Endothelial cell of umbilical vein (primary cell): ENCODE data around the gene CGAS.

Experiments used
- GATA2 ChIP-seq: IDR thresholded peaks from 2 replicates; pipeline ENCODE4 v1.7.0; 2011; ENCODE audit warnings: low read depth, mild to moderate bottlenecking, moderate library complexity, mixed read lengths, low read length; ENCODE audit not compliant: insufficient read length, insufficient read depth
- JUN ChIP-seq: IDR thresholded peaks from 2 replicates; pipeline ENCODE4 v1.6.1; 2011; ENCODE audit warnings: borderline replicate concordance, low read depth; ENCODE audit not compliant: insufficient read length, insufficient read depth
- MYC ChIP-seq: IDR thresholded peaks from one replicate; pipeline ENCODE4 v1.6.1; 2011; ENCODE audit warnings: mild to moderate bottlenecking, low read depth, low read length
- POLR2A ChIP-seq: IDR thresholded peaks from 2 replicates; pipeline ENCODE4 v1.6.1; 2012; ENCODE audit warnings: low read depth, mild to moderate bottlenecking, control low read depth, low read length
- POLR2AphosphoS5 ChIP-seq: IDR thresholded peaks from 2 replicates; pipeline ENCODE4 v1.6.1; 2012; ENCODE audit warnings: low read depth, mild to moderate bottlenecking, control low read depth, low read length, moderate library complexity; ENCODE audit not compliant: insufficient read depth
- TF ChIP-seq, protein P1 (sequence below): IDR thresholded peaks from 2 replicates; pipeline ENCODE4 v1.6.1; 2011; ENCODE audit not compliant: insufficient read depth, insufficient read length

DNA sequence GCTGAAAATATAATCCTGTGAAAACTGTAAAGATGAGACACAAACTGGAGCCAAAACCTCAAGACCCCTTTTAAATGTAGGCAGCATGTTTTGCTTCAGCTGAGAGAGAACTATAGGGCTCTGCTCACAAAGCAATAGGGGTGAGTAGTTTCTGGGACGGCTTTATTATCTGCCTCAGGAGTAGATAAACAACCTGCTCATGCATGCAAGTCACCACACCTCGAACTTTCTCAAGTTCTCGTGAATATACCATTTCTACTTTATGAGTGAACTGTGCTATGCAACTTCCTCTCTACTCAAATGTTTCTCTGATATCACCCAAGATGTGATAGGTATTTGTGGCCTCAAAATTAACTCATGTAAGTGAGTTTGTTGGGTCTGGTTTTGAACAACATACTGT lies 74.9 kb downstream of the CGAS start:
- TF ChIP-seq, protein P1, sequence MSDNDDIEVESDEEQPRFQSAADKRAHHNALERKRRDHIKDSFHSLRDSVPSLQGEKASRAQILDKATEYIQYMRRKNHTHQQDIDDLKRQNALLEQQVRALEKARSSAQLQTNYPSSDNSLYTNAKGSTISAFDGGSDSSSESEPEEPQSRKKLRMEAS, result no peak
- TF ChIP-seq POLR2AphosphoS5 (no peak), MYC (no peak), JUN (no peak), POLR2A (no peak), GATA2 (no peak)
